GM21619 (cell line): Measurements from ENCODE around the gene RASGRP1.
A peak's percentile ranks its signal among the peaks of the same experiment; 100 is the strongest.

Source experiments
- ATAC-seq: cut with Tn5 transposase; IDR thresholded peaks from one replicate; pipeline ENCODE4 v1.9.1; 2021; ENCODE audit not compliant: unreplicated experiment

RASGRP1 gene

GRCh38 chr15:38508647-38509046, 56.0 kb downstream of the RASGRP1 start:
- ATAC-seq, result peak; percentile 56

GRCh38 chr15:38507570-38507969, 57.0 kb downstream of the RASGRP1 start:
- no peak for ATAC-seq

DNA sequence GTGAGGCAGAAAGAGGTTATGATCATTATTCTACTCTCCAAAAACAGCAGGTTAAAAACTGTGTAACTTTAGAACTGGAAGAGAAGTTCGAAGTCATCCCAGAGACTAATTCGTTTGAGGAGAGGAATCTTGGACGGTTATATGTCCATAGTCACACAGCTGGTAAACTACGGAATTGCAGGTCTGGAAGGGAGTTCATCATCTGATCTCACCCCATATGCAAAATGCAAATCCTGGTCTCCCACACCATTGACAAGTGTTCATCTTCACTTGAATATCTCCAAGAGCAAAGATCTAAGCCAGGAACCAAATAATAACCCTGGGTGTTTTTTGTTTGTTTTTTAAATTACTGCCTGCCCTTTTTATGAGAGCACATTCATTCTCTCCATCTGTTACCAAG, 57.6 kb downstream of the RASGRP1 start:
- ATAC-seq, result no peak

- ATAC-seq, result no peak
Measured at GRCh38 chr15:38504680-38505467, 59.7 kb downstream of the RASGRP1 start.

- no peak for ATAC-seq
Measured at GRCh38 chr15:38503496-38503895, 61.1 kb downstream of the RASGRP1 start.

- no peak for ATAC-seq
Measured at GRCh38 chr15:38499651-38500050, 65.0 kb downstream of the RASGRP1 start.

GRCh38 chr15:38496151-38496550, 68.5 kb downstream of the RASGRP1 start:
- no peak for ATAC-seq

GRCh38 chr15:38490242-38490922, 74.2 kb downstream of the RASGRP1 start:
- ATAC-seq, result no peak

GRCh38 chr15:38487378-38487777, 77.2 kb downstream of the RASGRP1 start:
- ATAC-seq, result no peak

DNA sequence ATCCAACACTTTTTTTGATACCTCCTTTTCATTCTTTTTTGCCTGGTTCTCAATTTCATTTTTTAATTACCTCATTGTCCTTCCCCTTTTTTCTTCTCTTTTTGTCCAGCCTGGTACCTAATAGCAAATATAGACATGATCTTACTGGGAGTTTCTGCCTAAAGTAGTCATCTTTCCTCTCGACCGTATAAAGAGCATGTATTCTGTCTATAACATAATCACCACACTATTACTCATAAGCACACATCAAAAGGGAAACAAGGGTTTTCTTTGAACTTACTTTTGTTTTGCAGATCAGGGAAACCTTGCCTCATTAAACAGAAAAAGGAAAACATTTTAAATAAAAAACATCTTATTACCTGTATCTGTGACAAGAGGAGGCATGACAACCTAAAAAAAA, 77.7 kb downstream of the RASGRP1 start:
- ATAC-seq, result no peak

DNA sequence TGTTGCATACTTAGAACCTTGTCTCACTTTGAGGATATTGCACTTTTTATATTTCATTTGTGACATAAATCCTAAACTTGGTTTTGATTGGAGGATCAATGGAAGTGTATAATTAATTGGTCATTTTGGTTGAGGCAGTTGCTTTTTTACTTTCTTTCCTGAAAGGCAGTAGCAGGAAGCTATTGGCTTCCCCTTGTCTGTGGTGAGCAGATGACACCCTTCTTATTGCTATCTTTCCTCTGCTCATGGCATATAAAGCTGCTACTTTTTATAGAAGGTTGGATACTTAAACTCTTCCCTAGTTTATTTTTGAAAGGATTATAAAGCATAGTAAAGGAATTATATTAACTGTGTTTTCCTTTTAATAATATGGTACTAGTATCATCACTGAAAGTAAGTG, 82.0 kb downstream of the RASGRP1 start:
- ATAC-seq, result no peak

GRCh38 chr15:38481761-38482160, 82.9 kb downstream of the RASGRP1 start:
- no peak for ATAC-seq

GRCh38 chr15:38481113-38481512, 83.5 kb downstream of the RASGRP1 start:
- no peak for ATAC-seq

- ATAC-seq, result no peak
Measured at GRCh38 chr15:38479756-38480155, 84.9 kb downstream of the RASGRP1 start.

GRCh38 chr15:38479266-38479665, 85.3 kb downstream of the RASGRP1 start:
- no peak for ATAC-seq

- no peak for ATAC-seq
Measured at GRCh38 chr15:38477637-38478036, 87.0 kb downstream of the RASGRP1 start.

GRCh38 chr15:38476120-38476519, 88.5 kb downstream of the RASGRP1 start:
- no peak for ATAC-seq

DNA sequence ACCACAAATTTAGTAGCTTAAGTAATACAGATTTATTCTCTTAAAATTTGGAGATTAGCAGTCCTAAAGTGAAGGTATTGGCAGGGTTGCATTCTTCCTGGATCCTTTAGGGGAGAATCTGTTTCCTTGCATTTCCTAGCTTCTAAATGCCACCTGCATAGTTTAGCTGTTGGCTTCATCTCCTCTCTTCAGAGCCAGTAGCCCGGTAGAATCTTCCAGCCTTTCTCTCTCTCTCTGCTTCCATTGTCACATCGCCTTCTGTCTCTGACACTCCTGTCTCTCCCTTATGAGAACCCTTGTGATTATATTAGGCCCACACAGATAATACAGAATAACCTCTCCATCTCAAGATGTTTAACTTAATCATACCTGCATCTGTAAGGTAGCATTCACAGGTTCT, 89.3 kb downstream of the RASGRP1 start:
- no peak for ATAC-seq

GRCh38 chr15:38474155-38474757, 90.4 kb downstream of the RASGRP1 start:
- peak; percentile 96 for ATAC-seq

GRCh38 chr15:38471974-38472373, 92.6 kb downstream of the RASGRP1 start:
- no peak for ATAC-seq

DNA sequence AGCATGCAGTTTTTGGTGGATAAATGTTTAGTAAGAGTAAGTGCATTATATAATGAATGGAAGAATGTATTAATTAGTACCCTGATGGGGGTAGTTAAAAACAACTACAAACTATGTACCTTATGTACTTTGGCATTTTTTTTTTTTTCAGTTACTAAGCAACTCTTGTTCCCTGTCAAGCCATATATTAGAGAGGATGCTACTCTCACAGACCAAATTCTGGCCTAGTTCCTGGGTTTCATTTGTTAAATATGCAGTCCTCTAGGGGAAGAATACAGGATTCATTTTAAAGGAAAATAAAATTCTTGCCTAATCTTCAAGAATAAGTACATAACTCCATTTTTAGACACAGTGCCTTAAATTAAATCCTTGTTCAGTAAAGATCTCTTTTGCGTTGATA, 93.8 kb downstream of the RASGRP1 start:
- no peak for ATAC-seq

GRCh38 chr15:38464675-38465074, 99.9 kb downstream of the RASGRP1 start:
- no peak for ATAC-seq
